CD14-positive monocyte (primary cell): ENCODE results near the gene RHOT2. TPM values are rescaled to one million over a fixed set of nuclear protein-coding genes. Genes with fewer than 3 reads are reported as not detected.

Source experiments
- DNase-seq, 3 donors: peaks; one replicate each; pipeline ENCODE4 v3.0.0-alpha.2; 2011 to 2022
- H2AFZ ChIP-seq: 2 replicates; pipeline ENCODE4 v1.6.0; 2012; ENCODE audit warnings: mild to moderate bottlenecking, low read depth, low read length, inconsistent platforms; ENCODE audit not compliant: insufficient read depth, poor library complexity, severe bottlenecking
- H3K27ac ChIP-seq, 2 donors: 1 replicate in 1 of 2; 2 replicates in 1 of 2; pipeline ENCODE4 v1.5.1; 2012 to 2013; ENCODE audit warnings: low read length in 2 of 2, control low read depth in 1 of 2, inconsistent platforms in 1 of 2, low read depth in 1 of 2, mild to moderate bottlenecking in 1 of 2
- H3K27me3 ChIP-seq, 2 donors: one replicate each; pipeline versions ENCODE4 v1.6.0 to v1.6.1; 2011 to 2013; ENCODE audit warnings: low read length in 2 of 2; ENCODE audit not compliant: control insufficient read depth in 2 of 2, insufficient read depth in 2 of 2
- H3K36me3 ChIP-seq, 2 donors: replicated peaks in 1 of 2; 1 replicate in 1 of 2; 2 replicates in 1 of 2; pipeline versions ENCODE4 v1.5.1 to v1.6.1; 2012 to 2013; ENCODE audit warnings: low read length in 2 of 2, control low read depth in 1 of 2, inconsistent platforms in 1 of 2, mild to moderate bottlenecking in 1 of 2; ENCODE audit not compliant: insufficient read depth in 2 of 2, control insufficient read depth in 1 of 2
- H3K4me1 ChIP-seq, 2 donors: 1 replicate in 1 of 2; 2 replicates in 1 of 2; pipeline versions ENCODE4 v1.5.1 to v1.6.1; 2012 to 2013; ENCODE audit warnings: low read length in 2 of 2, control low read depth in 1 of 2, inconsistent platforms in 1 of 2, mild to moderate bottlenecking in 1 of 2, moderate library complexity in 1 of 2; ENCODE audit not compliant: insufficient read depth in 2 of 2, control insufficient read depth in 1 of 2
- H3K4me2 ChIP-seq: replicated peaks from 2 replicates; pipeline ENCODE3; 2012; ENCODE audit warnings: low read length, moderate library complexity, mild to moderate bottlenecking; ENCODE audit not compliant: poor library complexity, severe bottlenecking; ENCODE audit errors: extremely low read depth
- H3K4me3 ChIP-seq, 3 experiments: fragments of 200-600 bp in 1 of 3; sonication (generic) in 1 of 3; replicated peaks in 1 of 3; 1 replicate in 2 of 3; 2 replicates in 1 of 3; pipeline ENCODE4 v1.5.1; 2011 to 2013; ENCODE audit warnings: low read length in 3 of 3, mild to moderate bottlenecking in 3 of 3, control low read depth in 2 of 3, low read depth in 2 of 3, inconsistent platforms in 1 of 3, moderate library complexity in 1 of 3
- H3K79me2 ChIP-seq: 2 replicates; pipeline ENCODE4 v1.6.0; 2012; ENCODE audit warnings: mild to moderate bottlenecking, control low read depth, inconsistent platforms, low read length, moderate library complexity; ENCODE audit not compliant: insufficient read depth
- H3K9ac ChIP-seq: 2 replicates; pipeline ENCODE4 v1.6.0; 2017; ENCODE audit warnings: low read length, mild to moderate bottlenecking; ENCODE audit not compliant: insufficient read depth, poor library complexity, severe bottlenecking
- H3K9me3 ChIP-seq, 2 donors: replicated peaks in 1 of 2; 1 replicate in 1 of 2; 2 replicates in 1 of 2; pipeline versions ENCODE4 v1.5.1 to v1.6.1; 2012 to 2013; ENCODE audit warnings: low read length in 2 of 2, control low read depth in 1 of 2; ENCODE audit not compliant: control insufficient read depth in 1 of 2, insufficient read depth in 1 of 2
- H4K20me1 ChIP-seq: 2 replicates; pipeline ENCODE4 v1.6.0; 2012; ENCODE audit warnings: mild to moderate bottlenecking, low read length, control low read depth, moderate library complexity; ENCODE audit not compliant: insufficient read depth
- H3K27ac Mint-ChIP-seq, 7 donors: one replicate each; pipeline ENCODE4 v1.8.0; 2020; ENCODE audit warnings: mild to moderate bottlenecking in 7 of 7, mixed read lengths in 7 of 7, moderate library complexity in 6 of 7, inconsistent platforms in 2 of 7
- H3K27me3 Mint-ChIP-seq, 3 donors: one replicate each; pipeline ENCODE4 v1.8.0; 2021 to 2022; ENCODE audit warnings: low read depth in 3 of 3, mild to moderate bottlenecking in 3 of 3, mixed read lengths in 3 of 3, moderate library complexity in 3 of 3, inconsistent platforms in 1 of 3
- H3K36me3 Mint-ChIP-seq, 2 donors: one replicate each; pipeline ENCODE4 v1.8.0; 2020; ENCODE audit warnings: mixed read lengths in 2 of 2, inconsistent platforms in 1 of 2, mild to moderate bottlenecking in 1 of 2
- H3K4me1 Mint-ChIP-seq: one replicate; pipeline ENCODE4 v1.8.0; 2020; ENCODE audit warnings: mild to moderate bottlenecking, mixed read lengths
- H3K4me3 Mint-ChIP-seq, 2 donors: one replicate each; pipeline ENCODE4 v1.8.0; 2020; ENCODE audit warnings: mild to moderate bottlenecking in 2 of 2, mixed read lengths in 2 of 2, moderate library complexity in 1 of 2
- H3K9me3 Mint-ChIP-seq, 7 donors: one replicate each; pipeline ENCODE4 v1.8.0; 2020 to 2022; ENCODE audit warnings: mixed read lengths in 7 of 7, mild to moderate bottlenecking in 6 of 7, moderate library complexity in 6 of 7, inconsistent platforms in 2 of 7
- CTCF ChIP-seq: fragments of 200-600 bp; IDR thresholded peaks from one replicate; pipeline ENCODE4 v1.8.0; 2022; ENCODE audit warnings: antibody characterized with exemption, mild to moderate bottlenecking
- WGBS: methylation state at CpG from one replicate; pipeline ENCODE4 v1.1.5; 2013; ENCODE audit warnings: missing lambda C conversion rate; ENCODE audit not compliant: insufficient coverage; 5-methylcytosine and 5-hydroxymethylcytosine counted together
- intact Hi-C, 2 donors: fragments of 100-400 bp; cut with micrococcal nuclease; formaldehyde crosslinking; loops; one replicate each; pipeline versions ENCODE4 v1.15.0 to v1.15.1; 2023
- polyA plus RNA-seq, 3 donors: library from polyadenylated mRNA; depleted of rRNA in 1 of 3; unstranded in 2 of 3; stranded (reverse) in 1 of 3; fragments of 300-500 nt in 2 of 3; fragments of >200 nt in 1 of 3; fragmentation: Illumina TruSeq in 2 of 3; gene quantifications; 1 replicate in 2 of 3; 2 replicates in 1 of 3; pipeline ENCODE4 v1.2.3, GENCODE V29; 2012 to 2021

The RHOT2 gene
- polyA plus RNA-seq, 3 donors, result 25.4 to 276 (median 26.3) TPM

GRCh38 chr16:651844-652243, 16.1 kb upstream of the RHOT2 start:
- peaks cover 2% of the 10 kb centered on the region for H3K79me2 ChIP-seq
- TF ChIP-seq CTCF, result no peak
- H3K4me3 ChIP-seq, result no peak overlapping the region
- no peaks in the 10 kb centered on the region for H3K36me3 ChIP-seq
- H4K20me1 ChIP-seq, result peaks cover 14% of the 10 kb centered on the region
- no peak overlapping the region for H3K4me3 Mint-ChIP-seq
- H3K9ac ChIP-seq, result no peak overlapping the region
- DNase-seq, result no peak
- no peak overlapping the region for H2AFZ ChIP-seq
- H3K36me3 Mint-ChIP-seq, result peaks cover 0 to 15% of the 10 kb centered on the region in 2 donors
- intact Hi-C loops, result loop anchor here in 1 of 2 donors (5.0 kb wide), 1 partner anchor 70 kb away; no protein-coding TSS in a partner anchor
- no peaks in the 10 kb centered on the region for H3K9me3 Mint-ChIP-seq
- 92% methylated on average over 21 of the region's 22 CpGs for WGBS
- H3K4me2 ChIP-seq, result no peak overlapping the region
- no peaks in the 10 kb centered on the region for H3K27me3 ChIP-seq
- peaks cover 0 to 3% (median 2%) of the 10 kb centered on the region in 3 donors for H3K27me3 Mint-ChIP-seq
- H3K4me1 Mint-ChIP-seq, result peaks cover 19% of the 10 kb centered on the region
- H3K9me3 ChIP-seq, result no peaks in the 10 kb centered on the region
- no peak overlapping the region for H3K27ac ChIP-seq
- no peak overlapping the region for H3K27ac Mint-ChIP-seq
- peaks cover 18 to 33% of the 10 kb centered on the region in 2 donors for H3K4me1 ChIP-seq

GRCh38 chr16:652454-653305, 15.3 kb upstream of the RHOT2 start:
- Mint-ChIP-seq H3K36me3 (peaks cover 0 to 9% of the 10 kb centered on the region in 2 donors), H3K27me3 (peaks cover 0 to 3% (median 2%) of the 10 kb centered on the region in 3 donors), H3K27ac (peak overlapping the region in 1 of 7 donors; percentile 57), H3K4me1 (peaks cover 14% of the 10 kb centered on the region), H3K9me3 (no peaks in the 10 kb centered on the region), H3K4me3 (no peak overlapping the region)
- H3K27ac ChIP-seq, result no peak overlapping the region
- no peaks in the 10 kb centered on the region for H3K36me3 ChIP-seq
- H3K27me3 ChIP-seq, result no peaks in the 10 kb centered on the region
- H3K4me2 ChIP-seq, result no peak overlapping the region
- peaks cover 16 to 29% of the 10 kb centered on the region in 2 donors for H3K4me1 ChIP-seq
- no peak for TF ChIP-seq CTCF
- no peaks in the 10 kb centered on the region for H3K79me2 ChIP-seq
- WGBS, result 93% methylated on average over 27 of the region's 28 CpGs
- no peak overlapping the region for H3K4me3 ChIP-seq
- H4K20me1 ChIP-seq, result peaks cover 6% of the 10 kb centered on the region
- no peaks in the 10 kb centered on the region for H3K9me3 ChIP-seq
- intact Hi-C loops, result loop anchor here in 1 of 2 donors (5.0 kb wide), 1 partner anchor 70 kb away; no protein-coding TSS in a partner anchor
- no peak overlapping the region for H3K9ac ChIP-seq
- DNase-seq, result no peak
- no peak overlapping the region for H2AFZ ChIP-seq
